Effector memory CD8-positive, alpha-beta T cell (primary cell): ENCODE measurements around the gene CCBE1.
"Not testable (repeated sequence)": the region's sequence is repeated elsewhere in the genome, so short reads cannot be mapped to it uniquely, and the experiment has no call there.

Source experiments
- ATAC-seq: fragments of 150-1000 bp; cut with Tn5 transposase; replicated peaks from 2 replicates; pipeline ENCODE4 v1.10.0; 2021; ENCODE audit warnings: mild to moderate bottlenecking, moderate library complexity
- DNase-seq, 3 experiments: peaks; one replicate each; pipeline ENCODE4 v3.0.0; 2021
- H3K27ac Mint-ChIP-seq, 2 donors: one replicate each; pipeline ENCODE4 v1.8.0; 2022; ENCODE audit warnings: mild to moderate bottlenecking in 2 of 2, mixed read lengths in 2 of 2, moderate library complexity in 2 of 2
- H3K27me3 Mint-ChIP-seq, 2 donors: one replicate each; pipeline ENCODE4 v1.8.0; 2022; ENCODE audit warnings: mixed read lengths in 2 of 2
- H3K36me3 Mint-ChIP-seq: one replicate; pipeline ENCODE4 v1.8.0; 2022; ENCODE audit warnings: mild to moderate bottlenecking, moderate library complexity, mixed read lengths; ENCODE audit not compliant: insufficient read depth
- H3K4me1 Mint-ChIP-seq, 2 donors: one replicate each; pipeline ENCODE4 v1.8.0; 2022; ENCODE audit warnings: low read depth in 2 of 2, mixed read lengths in 2 of 2
- H3K4me3 Mint-ChIP-seq, 2 donors: one replicate each; pipeline ENCODE4 v1.8.0; 2022; ENCODE audit warnings: mild to moderate bottlenecking in 2 of 2, mixed read lengths in 2 of 2, moderate library complexity in 2 of 2
- H3K9me3 Mint-ChIP-seq, 2 donors: one replicate each; pipeline ENCODE4 v1.8.0; 2022; ENCODE audit warnings: mixed read lengths in 2 of 2

CCBE1 gene

GRCh38 chr18:59528866-59529265, 168.4 kb downstream of the CCBE1 start:
- Mint-ChIP-seq H3K36me3 (no peaks in the 10 kb centered on the region), H3K4me1 (no peaks in the 10 kb centered on the region)
- no peak for ATAC-seq

GRCh38 chr18:59520562-59521355, 176.5 kb downstream of the CCBE1 start:
- H3K4me3 Mint-ChIP-seq: no peak overlapping the region
- no peaks in the 10 kb centered on the region for H3K27me3 Mint-ChIP-seq
- H3K9me3 Mint-ChIP-seq: peaks cover 4 to 5% of the 10 kb centered on the region in 2 donors
- no peak for DNase-seq
- H3K36me3 Mint-ChIP-seq: no peaks in the 10 kb centered on the region
- H3K27ac Mint-ChIP-seq: no peak overlapping the region
- no peak for ATAC-seq
- no peaks in the 10 kb centered on the region for H3K4me1 Mint-ChIP-seq

More at GRCh38 chr18:59528866-59529265, 168.4 kb downstream of the CCBE1 start:
- no peak overlapping the region for H3K27ac Mint-ChIP-seq
- DNase-seq: no peak
- H3K27me3 Mint-ChIP-seq: peaks cover 0 to 6% of the 10 kb centered on the region in 2 donors
- H3K4me3 Mint-ChIP-seq: no peak overlapping the region
- H3K9me3 Mint-ChIP-seq: peaks cover 4 to 17% of the 10 kb centered on the region in 2 donors

GRCh38 chr18:59518705-59519104, 178.5 kb downstream of the CCBE1 start:
- ATAC-seq (no peak), DNase-seq (no peak)
- H3K4me1 Mint-ChIP-seq: no peaks in the 10 kb centered on the region
- H3K9me3 Mint-ChIP-seq: peaks cover 0 to 1% of the 10 kb centered on the region in 2 donors
- H3K27ac Mint-ChIP-seq: no peak overlapping the region
- no peaks in the 10 kb centered on the region for H3K36me3 Mint-ChIP-seq
- H3K4me3 Mint-ChIP-seq: no peak overlapping the region
- peaks cover 0 to 6% of the 10 kb centered on the region in 2 donors for H3K27me3 Mint-ChIP-seq

- no peak for DNase-seq
- no peak for ATAC-seq
- Mint-ChIP-seq H3K9me3 (peaks cover 0 to 1% of the 10 kb centered on the region in 2 donors), H3K27ac (no peak overlapping the region), H3K36me3 (no peaks in the 10 kb centered on the region), H3K4me3 (no peak overlapping the region), H3K27me3 (peaks cover 5 to 9% of the 10 kb centered on the region in 2 donors), H3K4me1 (no peaks in the 10 kb centered on the region)
Observed at GRCh38 chr18:59517446-59518165, 179.6 kb downstream of the CCBE1 start.

GRCh38 chr18:59516356-59517155, 180.7 kb downstream of the CCBE1 start:
- H3K4me1 Mint-ChIP-seq: no peaks in the 10 kb centered on the region
- no peak overlapping the region for H3K27ac Mint-ChIP-seq
- ATAC-seq: no peak
- no peak for DNase-seq
- peaks cover 0 to 1% of the 10 kb centered on the region in 2 donors for H3K9me3 Mint-ChIP-seq
- H3K27me3 Mint-ChIP-seq: peaks cover 16 to 18% of the 10 kb centered on the region in 2 donors
- H3K4me3 Mint-ChIP-seq: no peak overlapping the region
- H3K36me3 Mint-ChIP-seq: no peaks in the 10 kb centered on the region

GRCh38 chr18:59515956-59516355, 181.3 kb downstream of the CCBE1 start:
- peaks cover 17 to 19% of the 10 kb centered on the region in 2 donors for H3K27me3 Mint-ChIP-seq
- H3K27ac Mint-ChIP-seq, DNase-seq, H3K4me1 Mint-ChIP-seq, H3K4me3 Mint-ChIP-seq, H3K9me3 Mint-ChIP-seq, H3K36me3 Mint-ChIP-seq, ATAC-seq: not testable (repeated sequence)

GRCh38 chr18:59515147-59515546, 182.1 kb downstream of the CCBE1 start:
- Mint-ChIP-seq H3K4me3 (no peak overlapping the region), H3K36me3 (no peaks in the 10 kb centered on the region), H3K27me3 (peaks cover 17 to 19% of the 10 kb centered on the region in 2 donors), H3K27ac (no peak overlapping the region), H3K9me3 (peaks cover 0 to 1% of the 10 kb centered on the region in 2 donors), H3K4me1 (no peaks in the 10 kb centered on the region)
- ATAC-seq (no peak), DNase-seq (no peak)

GRCh38 chr18:59514203-59514602, 183.0 kb downstream of the CCBE1 start:
- no peak for DNase-seq
- Mint-ChIP-seq H3K27ac (no peak overlapping the region), H3K36me3 (no peaks in the 10 kb centered on the region), H3K4me3 (no peak overlapping the region), H3K9me3 (no peaks in the 10 kb centered on the region), H3K27me3 (peaks cover 17 to 19% of the 10 kb centered on the region in 2 donors), H3K4me1 (no peaks in the 10 kb centered on the region)
- ATAC-seq: no peak

GRCh38 chr18:59512025-59512755, 185.0 kb downstream of the CCBE1 start:
- no peak overlapping the region for H3K4me3 Mint-ChIP-seq
- H3K27me3 Mint-ChIP-seq: peaks cover 17 to 19% of the 10 kb centered on the region in 2 donors
- no peaks in the 10 kb centered on the region for H3K4me1 Mint-ChIP-seq
- ATAC-seq (no peak), DNase-seq (no peak)
- no peaks in the 10 kb centered on the region for H3K9me3 Mint-ChIP-seq
- no peak overlapping the region for H3K27ac Mint-ChIP-seq
- H3K36me3 Mint-ChIP-seq: no peaks in the 10 kb centered on the region

GRCh38 chr18:59509481-59510442, 187.5 kb downstream of the CCBE1 start:
- Mint-ChIP-seq H3K27ac (no peak overlapping the region), H3K9me3 (no peaks in the 10 kb centered on the region), H3K27me3 (peaks cover 15 to 17% of the 10 kb centered on the region in 2 donors)

GRCh38 chr18:59505356-59505755, 191.9 kb downstream of the CCBE1 start:
- no peak overlapping the region for H3K27ac Mint-ChIP-seq
- H3K27me3 Mint-ChIP-seq: peaks cover 0 to 9% of the 10 kb centered on the region in 2 donors
- no peaks in the 10 kb centered on the region for H3K36me3 Mint-ChIP-seq
- no peaks in the 10 kb centered on the region for H3K4me1 Mint-ChIP-seq
- ATAC-seq (no peak), DNase-seq (no peak)
- H3K9me3 Mint-ChIP-seq: no peaks in the 10 kb centered on the region
- H3K4me3 Mint-ChIP-seq: no peak overlapping the region

More at GRCh38 chr18:59509481-59510442, 187.5 kb downstream of the CCBE1 start:
- no peak for ATAC-seq
- Mint-ChIP-seq H3K4me1 (no peaks in the 10 kb centered on the region), H3K36me3 (no peaks in the 10 kb centered on the region), H3K4me3 (no peak overlapping the region)
- no peak for DNase-seq
